CD4-positive, alpha-beta T cell (primary cell): ENCODE measurements around the gene DHPS. TPM values are rescaled to one million over a fixed set of nuclear protein-coding genes. Genes with fewer than 3 reads are reported as not detected.
A peak's percentile ranks its signal among the peaks of the same experiment; 100 is the strongest.
"Not testable (repeated sequence)": the region's sequence is repeated elsewhere in the genome, so short reads cannot be mapped to it uniquely, and the experiment has no call there.

Experiments used
- ATAC-seq: fragments of 200-7000 bp; cut with Tn5 transposase; one replicate; pipeline ENCODE4 v1.10.0; 2022; ENCODE audit warnings: mild to moderate bottlenecking; ENCODE audit not compliant: poor library complexity
- CTCF ChIA-PET: fragments of 350-600 bp; sonication (Branson Sonifier 250); formaldehyde crosslinking; loops from one replicate; lab custom pipeline; 2021; ENCODE audit warnings: antibody characterized with exemption, inconsistent platforms; lab: Charles Lee
- POLR2A ChIA-PET: fragments of 350-600 bp; sonication (Branson Sonifier 250); formaldehyde crosslinking; loops from one replicate; lab custom pipeline; 2021; ENCODE audit warnings: antibody characterized with exemption, inconsistent platforms; lab: Charles Lee
- DNase-seq, 14 experiments: peaks; one replicate each; pipeline ENCODE4 v3.0.0-alpha.2; 2013 to 2020; ENCODE audit warnings: mixed read lengths in 2 of 14
- H3K27ac ChIP-seq, 2 donors: one replicate each; pipeline versions ENCODE4 v1.5.1 to v1.7.0; 2013; ENCODE audit warnings: low read length in 2 of 2, low read depth in 1 of 2, mild to moderate bottlenecking in 1 of 2
- H3K27me3 ChIP-seq, 2 experiments: 1 replicate in 1 of 2; 2 replicates in 1 of 2; pipeline versions ENCODE4 v1.6.1 to v1.7.0; 2013; ENCODE audit warnings: low read length in 2 of 2, control low read depth in 1 of 2, mild to moderate bottlenecking in 1 of 2, moderate library complexity in 1 of 2; ENCODE audit not compliant: insufficient read depth in 2 of 2, control insufficient read depth in 1 of 2
- H3K36me3 ChIP-seq: one replicate; pipeline ENCODE4 v1.6.1; 2013; ENCODE audit warnings: low read length, control low read depth; ENCODE audit not compliant: insufficient read depth
- H3K4me1 ChIP-seq: one replicate; pipeline ENCODE4 v1.6.1; 2013; ENCODE audit warnings: low read length, control low read depth; ENCODE audit not compliant: insufficient read depth
- H3K4me3 ChIP-seq: one replicate; pipeline ENCODE4 v1.5.1; 2013; ENCODE audit warnings: mild to moderate bottlenecking, low read length, moderate library complexity
- H3K9me3 ChIP-seq, 2 experiments: 1 replicate in 1 of 2; 2 replicates in 1 of 2; pipeline versions ENCODE4 v1.6.1 to v1.7.0; 2013; ENCODE audit warnings: low read length in 2 of 2, mild to moderate bottlenecking in 2 of 2, control low read depth in 1 of 2, moderate library complexity in 1 of 2; ENCODE audit not compliant: control insufficient read depth in 1 of 2, insufficient read depth in 1 of 2
- H3K27ac Mint-ChIP-seq: one replicate; pipeline ENCODE4 v1.8.0; 2020; ENCODE audit warnings: mixed read lengths
- H3K27me3 Mint-ChIP-seq: one replicate; pipeline ENCODE4 v1.8.0; 2021; ENCODE audit warnings: mixed read lengths
- H3K36me3 Mint-ChIP-seq: one replicate; pipeline ENCODE4 v1.8.0; 2021; ENCODE audit warnings: low read depth, mixed read lengths
- H3K4me1 Mint-ChIP-seq: one replicate; pipeline ENCODE4 v1.8.0; 2021; ENCODE audit warnings: low read depth, mixed read lengths
- H3K4me3 Mint-ChIP-seq: one replicate; pipeline ENCODE4 v1.8.0; 2020; ENCODE audit warnings: mild to moderate bottlenecking, mixed read lengths
- H3K9me3 Mint-ChIP-seq: one replicate; pipeline ENCODE4 v1.8.0; 2020; ENCODE audit warnings: mixed read lengths
- CTCF ChIP-seq: fragments of 200-600 bp; IDR thresholded peaks from one replicate; pipeline ENCODE4 v1.8.0; 2022; ENCODE audit warnings: antibody characterized with exemption, mild to moderate bottlenecking
- intact Hi-C, 2 experiments: fragments of 100-400 bp; cut with DNase I in 1 of 2; cut with micrococcal nuclease in 1 of 2; formaldehyde crosslinking; loops; one replicate each; pipeline versions ENCODE4 v1.15.1 to v1.9.0; 2023 to 2025; cut with DNase I, micrococcal nuclease
- total RNA-seq, 174 experiments: library from RNA in 2 of 174; stranded (reverse) in 2 of 174; gene quantifications; one replicate each; pipeline ENCODE4 v1.2.3 and lab custom pipeline; 2021 to 2026

DHPS gene
- total RNA-seq, 2 experiments from 2014 or later = 112 to 113 TPM

GRCh38 chr19:12727745-12728433 lies 46.2 kb upstream of the DHPS start:
- H3K4me3 ChIP-seq = no peak overlapping the region
- Mint-ChIP-seq H3K27ac (no peak overlapping the region), H3K4me3 (no peak overlapping the region), H3K27me3 (no peaks in the 10 kb centered on the region), H3K4me1 (peaks cover 36% of the 10 kb centered on the region), H3K36me3 (peaks cover 43% of the 10 kb centered on the region), H3K9me3 (no peaks in the 10 kb centered on the region)
- H3K27ac ChIP-seq = no peak overlapping the region
- TF ChIP-seq CTCF = no peak
- H3K9me3 ChIP-seq = no peaks in the 10 kb centered on the region
- H3K36me3 ChIP-seq = peaks cover 41% of the 10 kb centered on the region
- CTCF ChIA-PET = interaction anchor here (0.7 kb wide), 1 partner anchor 862 kb away, joined by 3 read pairs; no protein-coding TSS in a partner anchor
- no peak for ATAC-seq
- DNase-seq = no peak
- H3K4me1 ChIP-seq = peaks cover 34% of the 10 kb centered on the region
- H3K27me3 ChIP-seq = no peaks in the 10 kb centered on the region
- POLR2A ChIA-PET = no interaction called here
- intact Hi-C loops = no loop called here

GRCh38 chr19:12726988-12727316 lies 45.3 kb upstream of the DHPS start:
- no peak overlapping the region for H3K27ac ChIP-seq
- Mint-ChIP-seq H3K36me3 (peaks cover 50% of the 10 kb centered on the region), H3K9me3 (no peaks in the 10 kb centered on the region), H3K4me1 (peaks cover 36% of the 10 kb centered on the region), H3K27ac (peak overlapping the region; percentile 40), H3K27me3 (no peaks in the 10 kb centered on the region), H3K4me3 (peak overlapping the region; percentile 79)
- no peak for ATAC-seq
- intact Hi-C loops = no loop called here
- no peaks in the 10 kb centered on the region for H3K9me3 ChIP-seq
- CTCF ChIA-PET = no interaction called here
- TF ChIP-seq CTCF = no peak
- H3K36me3 ChIP-seq = peaks cover 37% of the 10 kb centered on the region
- POLR2A ChIA-PET = no interaction called here
- no peak for DNase-seq
- H3K4me1 ChIP-seq = peaks cover 29% of the 10 kb centered on the region
- H3K4me3 ChIP-seq = no peak overlapping the region
- no peaks in the 10 kb centered on the region for H3K27me3 ChIP-seq

GRCh38 chr19:12725612-12726011 lies 43.9 kb upstream of the DHPS start:
- peaks cover 53% of the 10 kb centered on the region for H3K36me3 Mint-ChIP-seq
- peaks cover 45% of the 10 kb centered on the region for H3K4me1 Mint-ChIP-seq
- ATAC-seq, H3K4me3 ChIP-seq, H3K27ac ChIP-seq, H3K9me3 Mint-ChIP-seq, H3K4me3 Mint-ChIP-seq, DNase-seq, H3K27me3 ChIP-seq, H3K27me3 Mint-ChIP-seq, H3K27ac Mint-ChIP-seq, H3K9me3 ChIP-seq, intact Hi-C loops: not testable (repeated sequence)
- ChIA-PET POLR2A (interaction anchor here (7.0 kb wide), 1 partner anchor 8 kb away, joined by 79 read pairs; the partner anchor contains the start of gene TRIR), CTCF (interaction anchor here (1.0 to 4.6 kb wide), 2 partner anchors 8 to 32 kb away, joined by 3 to 38 read pairs; partner anchors contain the start of gene TRIR)
- H3K36me3 ChIP-seq = peaks cover 27% of the 10 kb centered on the region
- H3K4me1 ChIP-seq = peaks cover 36% of the 10 kb centered on the region
